Upper lobe of left lung (tissue), 4 donors: ENCODE data around the gene ANO4.
"Not testable (repeated sequence)": the region's sequence is repeated elsewhere in the genome, so short reads cannot be mapped to it uniquely, and the experiment has no call there.

Source experiments
- EP300 ChIP-seq, 4 donors: sonication (generic); formaldehyde crosslinking; IDR thresholded peaks; one replicate each; pipeline ENCODE4 v1.5.1; 2017; ENCODE audit warnings: antibody characterized with exemption in 4 of 4, control low read depth in 2 of 4
- POLR2A ChIP-seq, 4 donors: fragments of 450-650 bp; IDR thresholded peaks; one replicate each; pipeline ENCODE4 v1.5.1; 2016 to 2017; ENCODE audit warnings: antibody characterized with exemption in 4 of 4, mild to moderate bottlenecking in 2 of 4
- POLR2AphosphoS5 ChIP-seq, 2 donors: sonication (generic); formaldehyde crosslinking; IDR thresholded peaks; one replicate each; pipeline ENCODE4 v1.5.1; 2017; ENCODE audit warnings: antibody characterized with exemption in 2 of 2
- TF ChIP-seq, protein P1 (sequence below), 6 experiments: fragments of 450-650 bp in 4 of 6; fragments of 200-600 bp in 2 of 6; sonication (generic) in 2 of 6; IDR thresholded peaks; one replicate each; pipeline ENCODE4 v1.5.1; 2016 to 2019; ENCODE audit warnings: antibody characterized with exemption in 6 of 6

DNA sequence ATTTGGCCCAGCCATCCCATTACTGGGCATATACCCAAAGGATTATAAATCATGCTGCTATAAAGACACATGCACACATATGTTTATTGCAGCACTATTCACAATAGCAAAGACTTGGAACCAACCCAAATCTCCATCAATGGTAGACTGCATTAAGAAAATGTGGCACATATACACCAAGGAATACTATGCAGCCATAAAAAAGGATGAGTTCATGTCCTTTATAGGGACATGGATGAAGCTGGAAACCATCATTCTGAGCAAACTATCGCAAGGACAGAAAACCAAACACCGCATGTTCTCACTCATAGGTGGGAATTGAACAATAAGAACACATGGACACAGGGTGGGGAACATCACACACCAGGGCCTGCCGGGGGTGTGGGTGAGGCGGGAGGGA, 295.6 kb downstream of the ANO4 start:
- not testable (repeated sequence) for TF ChIP-seq EP300, POLR2A, POLR2AphosphoS5 (IDR thresholded peaks at IDR 0.05)
- TF ChIP-seq, protein P1, sequence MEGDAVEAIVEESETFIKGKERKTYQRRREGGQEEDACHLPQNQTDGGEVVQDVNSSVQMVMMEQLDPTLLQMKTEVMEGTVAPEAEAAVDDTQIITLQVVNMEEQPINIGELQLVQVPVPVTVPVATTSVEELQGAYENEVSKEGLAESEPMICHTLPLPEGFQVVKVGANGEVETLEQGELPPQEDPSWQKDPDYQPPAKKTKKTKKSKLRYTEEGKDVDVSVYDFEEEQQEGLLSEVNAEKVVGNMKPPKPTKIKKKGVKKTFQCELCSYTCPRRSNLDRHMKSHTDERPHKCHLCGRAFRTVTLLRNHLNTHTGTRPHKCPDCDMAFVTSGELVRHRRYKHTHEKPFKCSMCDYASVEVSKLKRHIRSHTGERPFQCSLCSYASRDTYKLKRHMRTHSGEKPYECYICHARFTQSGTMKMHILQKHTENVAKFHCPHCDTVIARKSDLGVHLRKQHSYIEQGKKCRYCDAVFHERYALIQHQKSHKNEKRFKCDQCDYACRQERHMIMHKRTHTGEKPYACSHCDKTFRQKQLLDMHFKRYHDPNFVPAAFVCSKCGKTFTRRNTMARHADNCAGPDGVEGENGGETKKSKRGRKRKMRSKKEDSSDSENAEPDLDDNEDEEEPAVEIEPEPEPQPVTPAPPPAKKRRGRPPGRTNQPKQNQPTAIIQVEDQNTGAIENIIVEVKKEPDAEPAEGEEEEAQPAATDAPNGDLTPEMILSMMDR (IDR thresholded peaks at IDR 0.05): not testable (repeated sequence)
